HEK293T (cell line): ENCODE data around the gene CORO2A.

ENCODE experiments used
- CTCF ChIA-PET: fragments of 350-600 bp; formaldehyde crosslinking; extraction: SDS; loops from one replicate; lab custom pipeline; 2021; ENCODE audit warnings: antibody characterized with exemption, inconsistent platforms; lab: Yijun Ruan, JAX
- POLR2A ChIA-PET: fragments of 350-600 bp; formaldehyde crosslinking; extraction: SDS; loops from one replicate; lab custom pipeline; 2020; ENCODE audit warnings: antibody characterized with exemption, inconsistent platforms; lab: Yijun Ruan, JAX
- DNase-seq: peaks from one replicate; pipeline ENCODE4 v3.0.0; 2012; ENCODE audit warnings: mixed read lengths; ENCODE audit errors: extremely low spot score
- ARNT ChIP-seq: fragments of 450-650 bp; IDR thresholded peaks from 2 replicates; pipeline ENCODE4 v1.6.1; 2017; ENCODE audit warnings: mild to moderate bottlenecking
- BHLHE40 ChIP-seq: fragments of 450-650 bp; IDR thresholded peaks from 2 replicates; pipeline ENCODE4 v1.6.1; 2016; ENCODE audit warnings: mild to moderate bottlenecking, moderate library complexity, borderline replicate concordance
- ELF4 ChIP-seq: fragments of 450-650 bp; IDR thresholded peaks from 2 replicates; pipeline ENCODE4 v1.6.1; 2017; ENCODE audit warnings: antibody characterized with exemption
- FOXA1 ChIP-seq: fragments of 450-650 bp; IDR thresholded peaks from 2 replicates; pipeline ENCODE4 v1.6.1; 2016; ENCODE audit warnings: mild to moderate bottlenecking
- FOXK2 ChIP-seq: fragments of 450-650 bp; IDR thresholded peaks from 2 replicates; pipeline ENCODE4 v1.6.1; 2016; ENCODE audit warnings: mild to moderate bottlenecking
- FOXM1 ChIP-seq: fragments of 450-650 bp; IDR thresholded peaks from 2 replicates; pipeline ENCODE4 v1.6.1; 2017; ENCODE audit warnings: mild to moderate bottlenecking, borderline replicate concordance
- HDGF ChIP-seq: fragments of 450-650 bp; IDR thresholded peaks from 2 replicates; pipeline ENCODE4 v1.6.1; 2017; ENCODE audit warnings: antibody characterized with exemption, borderline replicate concordance
- L3MBTL2 ChIP-seq: fragments of 450-650 bp; conservative IDR thresholded peaks from 2 replicates; pipeline ENCODE4 v1.6.1; 2016; ENCODE audit warnings: mild to moderate bottlenecking
- NFRKB ChIP-seq: fragments of 450-650 bp; IDR thresholded peaks from 2 replicates; pipeline ENCODE4 v1.6.1; 2016; ENCODE audit warnings: mild to moderate bottlenecking, moderate library complexity
- PKNOX1 ChIP-seq: fragments of 450-650 bp; IDR thresholded peaks from 2 replicates; pipeline ENCODE4 v1.6.1; 2016
- SP1 ChIP-seq: fragments of 450-650 bp; IDR thresholded peaks from 2 replicates; pipeline ENCODE4 v1.6.1; 2017
- SUZ12 ChIP-seq: fragments of 450-650 bp; IDR thresholded peaks from 2 replicates; pipeline ENCODE4 v1.6.1; 2016; ENCODE audit warnings: mild to moderate bottlenecking
- TARDBP ChIP-seq: fragments of 450-650 bp; IDR thresholded peaks from 2 replicates; pipeline ENCODE4 v1.6.1; 2016
- ZNF384 ChIP-seq: fragments of 450-650 bp; IDR thresholded peaks from 2 replicates; pipeline ENCODE4 v1.6.1; 2016

The CORO2A gene

DNA sequence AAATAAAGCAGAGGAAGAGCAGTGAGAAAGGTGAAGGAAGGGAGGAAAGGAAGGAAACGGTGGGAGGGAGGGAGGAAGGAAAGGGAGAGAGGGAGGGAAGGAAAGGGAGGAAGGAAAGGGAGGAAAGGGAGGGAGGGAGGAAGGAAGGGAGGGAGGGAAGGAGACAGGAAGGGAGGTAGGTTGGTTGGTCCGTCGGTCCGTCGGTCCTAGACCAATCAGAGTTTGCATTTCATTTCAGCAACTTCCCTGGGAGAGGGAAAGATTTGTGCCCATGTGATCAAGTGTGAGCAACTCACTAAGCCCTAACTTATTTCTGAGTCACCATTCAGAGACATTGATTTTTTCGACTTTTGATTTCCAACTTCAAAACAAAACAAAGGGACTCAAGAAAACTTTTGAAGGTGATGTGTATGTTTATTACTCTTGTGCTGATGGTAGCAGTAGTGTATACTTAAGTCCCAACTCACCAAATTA is 117.1 kb downstream of the CORO2A start:
- POLR2A ChIA-PET: no interaction called here
- DNase-seq: no peak
- CTCF ChIA-PET: interaction anchor here (0.6 kb wide), 1 partner anchor 74 kb away, joined by 3 read pairs; no protein-coding TSS in a partner anchor
- no peak for TF ChIP-seq BHLHE40
- no peak for TF ChIP-seq NFRKB
- TF ChIP-seq L3MBTL2: no peak
- TF ChIP-seq SUZ12: no peak
- peak; percentile 35; the same call in 1 of the 2 replicates for TF ChIP-seq PKNOX1

DNA sequence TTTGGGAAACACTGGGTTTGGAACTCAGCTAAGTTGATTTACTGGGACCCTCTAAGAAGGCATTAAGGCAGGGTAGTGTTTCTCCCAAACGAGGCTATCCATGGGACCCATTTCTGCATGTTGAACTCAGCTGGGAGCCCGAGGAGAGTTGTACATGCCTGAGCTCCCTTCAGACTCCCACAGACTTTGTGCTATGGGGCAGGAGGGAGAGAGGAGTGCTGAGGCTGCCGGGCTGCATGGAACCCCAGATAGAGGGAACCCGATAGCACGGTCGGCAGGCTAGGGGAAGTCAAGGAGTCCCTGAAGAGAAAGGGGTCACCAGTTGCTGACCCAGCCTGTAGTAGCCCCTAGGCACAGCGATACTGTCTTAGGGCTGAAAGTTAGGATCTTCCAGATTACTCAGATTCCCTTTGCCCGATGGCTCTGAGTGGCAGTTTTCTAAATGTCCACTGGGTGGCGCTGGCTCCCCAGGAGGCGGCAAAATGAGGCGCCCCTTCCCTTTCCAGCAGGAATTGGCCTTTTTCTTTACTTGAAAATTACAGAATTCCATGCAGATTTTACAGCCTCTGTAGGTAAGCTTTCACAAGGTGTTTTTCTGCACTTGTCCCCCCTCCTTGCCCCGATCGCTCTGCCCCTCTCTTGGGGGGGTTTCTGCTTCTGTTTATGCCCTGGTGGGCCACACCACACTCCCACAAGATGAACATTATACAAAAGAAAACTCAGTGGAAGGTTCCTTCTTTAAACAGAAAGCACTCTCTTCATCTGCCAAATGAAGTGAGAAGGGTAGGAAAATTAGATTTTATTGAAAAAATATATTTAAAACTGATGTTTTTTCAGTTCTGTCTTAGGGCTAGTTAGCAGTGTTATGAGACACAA is 118.1 kb downstream of the CORO2A start:
- peak; percentile 76 for DNase-seq
- no peak for TF ChIP-seq FOXK2
- peak; percentile 38; the same call in 1 of the 2 replicates for TF ChIP-seq PKNOX1
- CTCF ChIA-PET: interaction anchor here (0.6 to 1.8 kb wide), 8 partner anchors 10 to 915 kb away, joined by 3 to 6 read pairs (median 4); partner anchors contain the start of genes NANS and TBC1D2
- POLR2A ChIA-PET: interaction anchor here (1.6 kb wide), 1 partner anchor 182 kb away, joined by 8 read pairs; the partner anchor contains the start of gene TBC1D2

- ChIA-PET POLR2A (interaction anchor here (1.1 kb wide), 1 partner anchor 14 kb away, joined by 3 read pairs; no protein-coding TSS in a partner anchor), CTCF (interaction anchor here (0.6 kb wide), 1 partner anchor 87 kb away, joined by 3 read pairs; no protein-coding TSS in a partner anchor)
- no peak for DNase-seq
- TF ChIP-seq FOXK2: no peak
- TF ChIP-seq ELF4: no peak
- TF ChIP-seq FOXA1: no peak
- TF ChIP-seq NFRKB: no peak
- no peak for TF ChIP-seq HDGF
- TF ChIP-seq ZNF384: no peak
- TF ChIP-seq ARNT: no peak
- TF ChIP-seq TARDBP: no peak
- no peak for TF ChIP-seq SP1
- TF ChIP-seq FOXM1: no peak
Measured at GRCh38 chr9:98071737-98072136, 120.7 kb downstream of the CORO2A start.
